Measurements from ENCODE around the gene BCAM.

DNA sequence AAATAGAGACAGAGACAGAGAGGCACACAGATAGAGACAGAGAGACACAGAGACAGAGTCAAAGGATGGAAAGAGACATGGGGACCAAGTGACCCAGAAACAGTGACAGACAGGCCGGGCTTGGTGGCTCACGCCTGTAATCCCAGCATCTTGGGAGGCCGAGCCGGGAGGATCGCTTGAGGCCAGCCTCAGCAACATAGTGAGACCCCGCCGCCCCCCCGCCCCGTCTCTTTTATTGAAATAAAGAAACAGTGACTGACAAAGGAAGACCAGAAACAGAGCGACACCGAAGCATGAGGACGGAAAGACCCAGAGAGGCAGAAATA is 36.3 kb downstream of the BCAM start:
- TF ChIP-seq, protein P1, sequence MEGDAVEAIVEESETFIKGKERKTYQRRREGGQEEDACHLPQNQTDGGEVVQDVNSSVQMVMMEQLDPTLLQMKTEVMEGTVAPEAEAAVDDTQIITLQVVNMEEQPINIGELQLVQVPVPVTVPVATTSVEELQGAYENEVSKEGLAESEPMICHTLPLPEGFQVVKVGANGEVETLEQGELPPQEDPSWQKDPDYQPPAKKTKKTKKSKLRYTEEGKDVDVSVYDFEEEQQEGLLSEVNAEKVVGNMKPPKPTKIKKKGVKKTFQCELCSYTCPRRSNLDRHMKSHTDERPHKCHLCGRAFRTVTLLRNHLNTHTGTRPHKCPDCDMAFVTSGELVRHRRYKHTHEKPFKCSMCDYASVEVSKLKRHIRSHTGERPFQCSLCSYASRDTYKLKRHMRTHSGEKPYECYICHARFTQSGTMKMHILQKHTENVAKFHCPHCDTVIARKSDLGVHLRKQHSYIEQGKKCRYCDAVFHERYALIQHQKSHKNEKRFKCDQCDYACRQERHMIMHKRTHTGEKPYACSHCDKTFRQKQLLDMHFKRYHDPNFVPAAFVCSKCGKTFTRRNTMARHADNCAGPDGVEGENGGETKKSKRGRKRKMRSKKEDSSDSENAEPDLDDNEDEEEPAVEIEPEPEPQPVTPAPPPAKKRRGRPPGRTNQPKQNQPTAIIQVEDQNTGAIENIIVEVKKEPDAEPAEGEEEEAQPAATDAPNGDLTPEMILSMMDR (conservative IDR thresholded peaks at IDR 0.05; ENCODE audit: low read length) = no peak
- no peak for TF ChIP-seq EZH2phosphoT487 (IDR thresholded peaks at IDR 0.05; ENCODE audit: borderline replicate concordance, low read depth, low read length)
